Activated naive CD4-positive, alpha-beta T cell treated with anti-CD3 and anti-CD28 coated beads, Interleukin-2, amount 10 ng/mL, durations not matched to agents 7 days and 5 days (primary cell): ENCODE results near the gene CYBC1.
A peak's percentile ranks its signal among the peaks of the same experiment; 100 is the strongest.

Source experiments
- CTCF ChIA-PET: fragments of 350-600 bp; sonication (Branson Sonifier 250); formaldehyde crosslinking; loops from one replicate; lab custom pipeline; 2021; ENCODE audit warnings: antibody characterized with exemption; lab: Charles Lee
- DNase-seq: peaks from one replicate; pipeline ENCODE4 v3.0.0-alpha.2; 2020
- H3K27ac Mint-ChIP-seq: one replicate; pipeline ENCODE4 v1.8.0; 2021; ENCODE audit warnings: mild to moderate bottlenecking, moderate library complexity, mixed read lengths
- H3K27me3 Mint-ChIP-seq: one replicate; pipeline ENCODE4 v1.8.0; 2021; ENCODE audit warnings: mild to moderate bottlenecking, mixed read lengths
- H3K36me3 Mint-ChIP-seq: one replicate; pipeline ENCODE4 v1.8.0; 2021; ENCODE audit warnings: mixed read lengths
- H3K4me1 Mint-ChIP-seq: one replicate; pipeline ENCODE4 v1.8.0; 2021; ENCODE audit warnings: mixed read lengths
- H3K4me3 Mint-ChIP-seq: one replicate; pipeline ENCODE4 v1.8.0; 2021; ENCODE audit warnings: mild to moderate bottlenecking, moderate library complexity, mixed read lengths
- H3K9me3 Mint-ChIP-seq: one replicate; pipeline ENCODE4 v1.8.0; 2021; ENCODE audit warnings: mixed read lengths

Gene CYBC1

DNA sequence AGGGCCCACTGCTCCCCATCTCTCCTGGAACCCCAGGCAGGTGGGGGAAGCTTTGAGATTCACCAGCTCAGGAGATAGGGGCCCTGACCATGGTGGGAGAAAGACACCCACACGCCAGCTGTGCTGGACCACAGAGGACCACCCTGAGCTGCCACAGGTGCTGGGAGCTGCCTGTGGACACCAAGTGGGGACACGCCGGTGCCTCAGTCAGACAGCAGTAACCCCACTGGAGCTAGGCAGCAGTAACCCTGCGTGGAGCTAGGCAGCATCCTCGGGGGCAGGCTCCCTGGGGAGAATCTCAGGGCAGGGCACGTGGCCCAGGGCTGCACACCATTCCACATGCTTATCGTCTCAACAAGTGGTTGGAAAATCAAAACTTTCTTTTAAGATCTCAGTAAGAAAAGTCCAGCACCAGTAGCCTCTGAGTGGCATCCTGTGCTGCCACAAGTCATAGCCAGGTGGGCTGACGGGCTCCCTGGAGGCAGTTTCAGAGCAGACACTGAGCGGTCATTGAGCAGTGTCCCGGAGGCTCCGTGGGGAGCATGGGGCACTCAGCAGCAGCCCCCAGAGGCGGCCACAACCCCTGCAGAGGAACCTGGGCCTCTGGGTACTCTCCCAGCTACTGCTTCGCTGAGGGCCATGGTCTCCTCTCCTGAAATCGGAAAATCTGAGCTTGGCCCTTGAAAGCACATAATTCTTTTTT is 40.4 kb downstream of the CYBC1 start:
- Mint-ChIP-seq H3K9me3 (no peaks in the 10 kb centered on the region), H3K27me3 (no peaks in the 10 kb centered on the region), H3K27ac (no peak overlapping the region), H3K36me3 (peaks cover 11% of the 10 kb centered on the region), H3K4me1 (peaks cover 15% of the 10 kb centered on the region), H3K4me3 (no peak overlapping the region)
- CTCF ChIA-PET: interaction anchor here (0.9 kb wide), 1 partner anchor 10 kb away, joined by 3 read pairs; no protein-coding TSS in a partner anchor
- DNase-seq: no peak

DNA sequence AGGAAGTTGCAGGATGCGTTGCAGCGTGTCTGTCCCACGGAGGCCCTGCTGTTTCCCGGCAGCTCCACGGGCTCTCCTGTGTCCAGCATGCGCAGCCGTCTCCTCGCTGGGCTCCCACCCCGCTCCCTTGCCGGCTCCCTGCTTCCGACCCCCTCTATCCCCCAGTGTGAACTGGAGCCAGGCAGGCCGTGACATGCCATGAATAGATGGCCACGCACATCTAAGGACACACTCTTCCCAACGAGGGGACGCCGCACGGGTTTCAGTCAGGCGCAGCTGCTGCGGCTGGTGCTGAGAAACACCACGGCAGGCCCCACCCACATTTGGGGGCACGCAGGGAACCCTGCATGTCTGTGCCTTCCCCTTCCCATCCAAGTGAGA is 41.6 kb downstream of the CYBC1 start:
- CTCF ChIA-PET: no interaction called here

DNA sequence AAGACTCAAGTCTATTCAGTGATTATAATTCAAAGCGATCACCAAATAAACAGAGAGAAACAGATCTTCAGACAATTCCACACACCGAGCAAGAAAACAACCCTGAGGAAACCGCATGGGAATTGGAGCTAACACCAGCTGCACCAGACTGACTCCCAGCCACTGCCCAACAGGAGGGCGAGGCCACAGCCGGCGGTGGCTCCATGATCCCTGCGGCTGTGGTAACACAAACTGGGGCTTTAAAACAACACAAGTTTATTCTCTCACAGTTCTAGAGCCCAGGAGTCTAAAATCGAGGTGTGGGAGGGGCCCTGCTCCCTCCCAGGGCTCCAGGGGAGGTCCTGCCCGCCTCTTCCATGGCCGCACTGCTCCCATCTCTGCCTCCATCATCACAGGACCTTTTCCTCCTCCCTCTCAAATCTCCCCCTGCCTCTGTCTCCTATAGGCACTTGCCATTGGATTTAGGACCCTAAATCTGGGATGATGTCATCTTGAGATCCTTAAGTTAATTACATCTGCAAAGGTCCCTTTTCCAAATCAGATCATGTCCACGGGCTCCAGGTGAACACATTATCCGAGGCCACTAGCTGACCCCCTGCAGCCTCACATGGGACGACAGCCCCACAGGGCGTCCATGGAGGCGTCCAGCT is 42.1 kb downstream of the CYBC1 start:
- Mint-ChIP-seq H3K9me3 (no peaks in the 10 kb centered on the region), H3K27ac (no peak overlapping the region), H3K36me3 (peaks cover 11% of the 10 kb centered on the region), H3K4me1 (peaks cover 7% of the 10 kb centered on the region), H3K27me3 (no peaks in the 10 kb centered on the region), H3K4me3 (no peak overlapping the region)
- CTCF ChIA-PET: no interaction called here
- DNase-seq: no peak

More for the DNA sequence above, 41.6 kb downstream of the CYBC1 start:
- Mint-ChIP-seq H3K27me3 (no peaks in the 10 kb centered on the region), H3K27ac (no peak overlapping the region), H3K4me3 (no peak overlapping the region), H3K36me3 (peaks cover 9% of the 10 kb centered on the region), H3K9me3 (no peaks in the 10 kb centered on the region), H3K4me1 (peaks cover 7% of the 10 kb centered on the region)
- no peak for DNase-seq

DNA sequence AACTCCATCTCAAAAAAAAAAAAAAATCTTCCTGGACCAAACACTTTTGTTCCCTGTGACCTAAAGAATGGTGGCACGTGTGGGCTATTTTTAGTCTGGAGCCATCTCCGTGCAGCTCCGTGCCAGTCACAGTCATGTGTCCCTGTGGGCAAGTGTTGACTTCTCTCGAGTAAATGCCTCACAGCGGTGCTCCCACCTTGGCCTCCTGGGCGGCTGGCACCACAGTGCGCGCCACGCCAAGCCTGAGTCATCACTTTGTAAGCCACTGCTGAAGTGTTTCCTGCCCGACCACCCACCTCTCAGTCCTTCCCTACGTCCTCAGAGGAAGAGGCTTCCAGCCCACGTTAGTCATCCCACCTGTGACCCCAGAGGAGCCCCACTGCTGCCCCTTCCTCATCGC is 43.3 kb downstream of the CYBC1 start:
- CTCF ChIA-PET: no interaction called here
- no peaks in the 10 kb centered on the region for H3K27me3 Mint-ChIP-seq
- H3K4me1 Mint-ChIP-seq: peaks cover 7% of the 10 kb centered on the region
- H3K27ac Mint-ChIP-seq: no peak overlapping the region
- no peaks in the 10 kb centered on the region for H3K9me3 Mint-ChIP-seq
- H3K36me3 Mint-ChIP-seq: peaks cover 17% of the 10 kb centered on the region
- H3K4me3 Mint-ChIP-seq: no peak overlapping the region
- no peak for DNase-seq

DNA sequence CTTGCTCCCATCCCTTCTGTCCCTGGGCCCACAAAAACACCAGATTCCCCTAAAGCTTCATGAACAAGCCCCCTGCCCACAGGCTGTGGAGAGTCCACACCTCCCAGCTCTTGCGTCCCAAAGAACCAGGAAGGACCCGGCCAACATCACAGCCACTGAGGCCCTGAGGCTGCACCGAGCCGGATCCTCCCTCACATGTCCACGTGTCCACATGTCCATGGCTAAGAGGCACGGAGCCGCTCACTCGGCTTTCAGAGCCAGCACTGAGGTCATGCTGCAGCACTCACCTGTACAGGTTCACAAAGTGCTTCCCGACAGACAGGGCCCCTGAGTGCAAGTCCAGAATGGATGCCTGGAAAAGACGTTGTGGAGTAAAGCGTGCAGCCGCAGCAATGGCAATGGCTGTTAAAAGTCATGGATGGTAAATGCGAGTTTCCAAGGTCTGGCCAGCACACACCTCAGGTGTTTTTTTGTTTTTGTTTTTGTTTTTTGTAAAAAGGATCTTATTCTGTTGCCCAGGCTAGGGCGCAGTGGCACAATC is 44.4 kb downstream of the CYBC1 start:
- no peaks in the 10 kb centered on the region for H3K27me3 Mint-ChIP-seq
- DNase-seq: no peak
- H3K9me3 Mint-ChIP-seq: no peaks in the 10 kb centered on the region
- CTCF ChIA-PET: no interaction called here
- H3K27ac Mint-ChIP-seq: no peak overlapping the region
- H3K4me1 Mint-ChIP-seq: peaks cover 17% of the 10 kb centered on the region
- no peak overlapping the region for H3K4me3 Mint-ChIP-seq
- peaks cover 20% of the 10 kb centered on the region for H3K36me3 Mint-ChIP-seq

DNA sequence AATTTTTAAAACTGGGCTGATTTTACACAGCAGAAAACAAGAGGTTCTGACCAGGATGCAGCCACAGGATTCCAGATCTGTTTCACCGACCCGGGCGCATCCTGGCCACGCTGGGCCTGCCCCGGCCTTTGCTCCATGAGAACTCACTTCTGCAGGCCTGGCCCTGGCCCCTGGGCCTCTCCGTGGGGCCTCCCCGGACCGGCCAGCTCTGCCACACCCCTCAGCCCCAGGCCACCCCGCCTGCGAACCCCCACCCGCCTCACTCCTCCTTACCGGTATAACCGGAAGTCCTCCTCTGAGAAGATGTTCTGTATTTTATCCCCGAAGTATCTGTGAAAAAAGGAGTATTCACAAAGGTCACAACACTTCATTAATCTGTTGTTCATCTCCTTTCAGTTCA is 45.5 kb downstream of the CYBC1 start:
- no peak for DNase-seq
- H3K27me3 Mint-ChIP-seq: no peaks in the 10 kb centered on the region
- H3K36me3 Mint-ChIP-seq: peaks cover 23% of the 10 kb centered on the region

DNA sequence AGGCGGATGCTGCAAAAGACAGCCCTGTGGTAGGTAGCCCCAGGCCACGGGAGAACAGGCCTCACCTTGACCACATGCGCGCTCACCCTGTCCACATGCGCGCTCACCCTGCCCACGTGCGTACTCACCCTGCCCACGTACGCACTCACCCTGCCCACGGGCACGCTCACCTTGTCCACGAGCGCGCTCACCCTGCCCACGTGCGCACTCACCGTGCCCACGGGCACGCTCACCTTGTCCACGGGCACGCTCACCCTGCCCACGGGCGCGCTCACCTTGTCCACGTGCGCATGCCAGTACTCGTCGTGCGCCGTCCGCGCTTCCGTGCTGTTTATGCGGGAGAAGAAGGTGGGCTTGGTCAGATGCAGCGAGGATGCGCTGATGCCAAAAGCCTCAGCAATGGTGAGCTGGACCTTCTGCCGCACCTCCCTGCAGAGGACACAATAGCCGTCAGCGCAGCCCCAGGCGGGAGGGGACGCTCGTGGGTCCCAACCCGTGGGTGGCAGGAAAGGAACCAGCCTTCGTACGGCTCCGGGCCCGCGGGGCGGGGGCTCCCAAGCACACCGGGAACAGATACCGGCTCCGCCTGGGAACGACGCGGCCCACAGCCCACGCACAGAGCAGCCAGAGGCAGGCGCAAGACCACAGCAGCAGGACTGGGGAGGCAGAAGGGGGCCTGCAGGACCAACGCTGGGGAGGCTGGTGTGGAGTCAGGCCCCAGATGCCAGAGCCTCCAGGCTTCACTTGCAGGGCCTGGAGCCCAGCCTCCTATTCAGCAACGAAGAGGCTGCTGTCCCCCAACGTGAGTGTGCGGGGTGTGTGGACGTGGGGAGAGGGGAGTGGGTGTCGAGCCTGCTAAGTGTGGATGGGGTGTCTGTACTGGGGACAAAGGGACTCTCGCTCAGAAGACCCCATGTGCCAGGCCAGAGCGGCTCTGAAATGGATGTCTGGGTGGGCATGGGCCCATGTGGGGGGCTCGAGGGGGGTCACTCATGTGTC is 46.6 kb downstream of the CYBC1 start:
- H3K4me1 Mint-ChIP-seq: peaks cover 29% of the 10 kb centered on the region
- H3K9me3 Mint-ChIP-seq: no peaks in the 10 kb centered on the region
- CTCF ChIA-PET: no interaction called here
- no peak overlapping the region for H3K4me3 Mint-ChIP-seq
- H3K27ac Mint-ChIP-seq: peak overlapping the region; percentile 19
- DNase-seq: no peak
- peaks cover 21% of the 10 kb centered on the region for H3K36me3 Mint-ChIP-seq
- no peaks in the 10 kb centered on the region for H3K27me3 Mint-ChIP-seq

More for the DNA sequence above, 45.5 kb downstream of the CYBC1 start:
- CTCF ChIA-PET: no interaction called here
- Mint-ChIP-seq H3K4me3 (no peak overlapping the region), H3K4me1 (peaks cover 28% of the 10 kb centered on the region), H3K27ac (no peak overlapping the region), H3K9me3 (no peaks in the 10 kb centered on the region)

DNA sequence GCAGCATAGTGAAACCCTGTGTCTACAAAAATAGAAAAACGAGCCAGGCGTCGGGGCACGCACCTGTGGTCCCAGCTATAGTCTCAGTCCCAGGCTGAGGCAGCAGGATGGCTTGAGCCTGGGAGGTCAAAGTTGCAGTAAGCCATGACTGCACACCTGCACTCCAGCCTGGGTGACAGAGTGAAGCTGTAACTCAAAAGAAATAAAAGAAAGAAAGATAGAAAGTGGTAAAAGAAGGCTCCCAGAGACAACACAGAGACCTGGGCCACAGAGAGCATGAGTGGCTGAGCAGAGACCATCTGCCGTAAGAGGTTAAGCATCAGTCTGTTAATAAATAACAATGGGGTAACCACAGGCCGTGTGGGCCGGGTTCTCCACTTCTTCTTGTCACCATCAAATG is 47.7 kb downstream of the CYBC1 start:
- H3K4me3 Mint-ChIP-seq: no peak overlapping the region
- no peaks in the 10 kb centered on the region for H3K27me3 Mint-ChIP-seq
- CTCF ChIA-PET: no interaction called here
- DNase-seq: no peak
- H3K9me3 Mint-ChIP-seq: no peaks in the 10 kb centered on the region
- no peak overlapping the region for H3K27ac Mint-ChIP-seq
- peaks cover 29% of the 10 kb centered on the region for H3K4me1 Mint-ChIP-seq
- peaks cover 20% of the 10 kb centered on the region for H3K36me3 Mint-ChIP-seq

DNA sequence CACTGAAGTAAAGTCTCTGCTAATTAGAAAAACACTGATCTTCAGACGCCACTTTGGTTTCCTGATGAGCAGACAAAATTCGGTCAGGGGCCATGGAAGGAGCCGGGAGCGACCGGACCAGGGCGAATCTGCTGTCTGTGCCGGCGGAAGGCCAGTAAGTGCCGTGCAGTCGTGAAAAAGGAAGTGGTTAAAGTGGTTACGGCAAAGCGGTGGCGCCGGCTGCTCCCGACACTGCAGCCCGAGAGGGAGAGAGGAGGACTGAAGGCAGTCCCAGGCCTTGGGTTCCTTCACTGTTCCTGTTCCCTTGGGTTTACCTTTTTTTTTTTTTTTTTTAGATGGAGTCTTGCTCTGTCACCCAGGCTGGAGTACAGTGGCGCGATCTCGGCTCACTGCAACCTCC is 49.7 kb downstream of the CYBC1 start:
- Mint-ChIP-seq H3K9me3 (no peaks in the 10 kb centered on the region), H3K4me1 (peaks cover 22% of the 10 kb centered on the region), H3K4me3 (peak overlapping the region; percentile 66), H3K27me3 (no peaks in the 10 kb centered on the region), H3K36me3 (peaks cover 16% of the 10 kb centered on the region), H3K27ac (peak overlapping the region; percentile 77)
- peak; percentile 75 for DNase-seq
- CTCF ChIA-PET: interaction anchor here (1.3 kb wide), 1 partner anchor 9 kb away, joined by 3 read pairs; no protein-coding TSS in a partner anchor

DNA sequence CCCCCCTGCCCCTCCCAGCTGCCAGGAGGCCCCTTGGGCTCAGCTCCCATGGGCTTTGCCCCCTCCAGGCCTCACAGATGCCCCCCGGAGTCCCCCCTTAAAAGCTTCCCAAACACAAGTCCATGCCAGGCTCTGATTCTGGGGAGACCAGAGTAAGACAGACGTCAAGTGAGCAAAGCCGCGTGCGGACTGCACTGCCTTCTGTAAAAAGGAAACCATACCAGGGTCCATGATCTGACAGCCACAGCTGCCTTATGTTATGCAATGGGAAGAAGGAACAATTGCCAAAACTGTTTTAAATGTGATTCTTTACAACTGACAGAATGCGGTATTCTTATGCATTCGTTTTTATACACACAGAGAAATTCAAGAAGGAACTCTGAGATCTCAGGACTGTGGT is 50.3 kb downstream of the CYBC1 start:
- DNase-seq: no peak
- Mint-ChIP-seq H3K4me3 (no peak overlapping the region), H3K27me3 (no peaks in the 10 kb centered on the region), H3K36me3 (peaks cover 15% of the 10 kb centered on the region), H3K4me1 (peaks cover 22% of the 10 kb centered on the region), H3K9me3 (no peaks in the 10 kb centered on the region), H3K27ac (no peak overlapping the region)
- CTCF ChIA-PET: interaction anchor here (0.5 to 1.7 kb wide), 3 partner anchors 10 to 25 kb away, joined by 3 to 6 read pairs (median 5); no protein-coding TSS in a partner anchor

DNA sequence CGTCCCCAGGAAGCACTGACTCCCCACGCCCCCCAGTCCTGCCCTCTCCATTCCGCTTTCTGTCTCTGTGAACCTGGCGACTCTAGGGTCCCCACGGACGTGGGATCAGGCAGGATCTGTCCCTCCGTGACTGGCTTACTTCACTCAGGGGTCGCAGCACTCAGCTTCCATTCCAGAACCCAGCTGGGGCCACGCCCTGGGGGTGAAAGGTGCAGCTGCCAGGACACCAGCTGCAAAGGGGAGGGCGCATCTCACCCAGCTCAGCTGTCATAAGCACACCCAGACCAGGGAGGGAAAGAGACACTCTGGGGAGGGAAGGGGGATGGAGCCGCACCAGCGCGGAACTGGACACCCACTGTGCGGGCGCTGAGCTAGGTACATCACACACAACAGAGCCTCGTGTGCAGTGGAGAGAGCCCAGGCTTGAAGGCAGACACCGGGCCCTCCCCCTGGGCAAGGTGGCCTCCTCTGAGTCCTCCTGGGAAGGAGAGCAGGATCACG is 50.9 kb downstream of the CYBC1 start:
- no peaks in the 10 kb centered on the region for H3K27me3 Mint-ChIP-seq
- no peak overlapping the region for H3K4me3 Mint-ChIP-seq
- CTCF ChIA-PET: interaction anchor here (0.5 to 1.7 kb wide), 4 partner anchors 10 to 49 kb away, joined by 3 to 6 read pairs (median 4); no protein-coding TSS in a partner anchor
- H3K36me3 Mint-ChIP-seq: peaks cover 14% of the 10 kb centered on the region
- no peaks in the 10 kb centered on the region for H3K9me3 Mint-ChIP-seq
- no peak for DNase-seq
- H3K4me1 Mint-ChIP-seq: peaks cover 22% of the 10 kb centered on the region
- no peak overlapping the region for H3K27ac Mint-ChIP-seq

DNA sequence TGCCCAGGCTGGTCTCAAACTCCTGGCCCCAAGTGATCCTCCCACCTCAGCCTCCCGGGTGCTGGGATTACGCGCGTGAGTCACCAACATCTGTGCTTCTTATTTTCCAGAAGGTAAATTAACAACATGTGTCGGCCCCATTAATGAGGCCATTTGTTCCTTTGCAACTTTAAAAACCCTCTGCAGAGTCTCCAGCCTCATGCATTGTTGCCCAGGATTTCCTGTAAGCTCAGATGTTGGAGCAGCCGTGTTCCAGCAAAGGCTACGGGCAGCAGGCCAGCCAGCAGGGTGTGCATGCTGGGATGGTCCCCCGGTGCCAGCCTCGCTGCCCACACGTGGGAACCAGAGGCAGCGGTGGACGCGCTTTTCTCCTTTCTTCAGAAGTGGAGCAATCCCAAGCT is 51.5 kb downstream of the CYBC1 start:
- Mint-ChIP-seq H3K27ac (no peak overlapping the region), H3K36me3 (peaks cover 14% of the 10 kb centered on the region), H3K4me1 (peaks cover 22% of the 10 kb centered on the region), H3K9me3 (no peaks in the 10 kb centered on the region), H3K4me3 (no peak overlapping the region), H3K27me3 (no peaks in the 10 kb centered on the region)
- DNase-seq: no peak
- CTCF ChIA-PET: interaction anchor here (0.9 to 1.7 kb wide), 3 partner anchors 24 to 48 kb away, joined by 4 to 6 read pairs (median 4); no protein-coding TSS in a partner anchor

DNA sequence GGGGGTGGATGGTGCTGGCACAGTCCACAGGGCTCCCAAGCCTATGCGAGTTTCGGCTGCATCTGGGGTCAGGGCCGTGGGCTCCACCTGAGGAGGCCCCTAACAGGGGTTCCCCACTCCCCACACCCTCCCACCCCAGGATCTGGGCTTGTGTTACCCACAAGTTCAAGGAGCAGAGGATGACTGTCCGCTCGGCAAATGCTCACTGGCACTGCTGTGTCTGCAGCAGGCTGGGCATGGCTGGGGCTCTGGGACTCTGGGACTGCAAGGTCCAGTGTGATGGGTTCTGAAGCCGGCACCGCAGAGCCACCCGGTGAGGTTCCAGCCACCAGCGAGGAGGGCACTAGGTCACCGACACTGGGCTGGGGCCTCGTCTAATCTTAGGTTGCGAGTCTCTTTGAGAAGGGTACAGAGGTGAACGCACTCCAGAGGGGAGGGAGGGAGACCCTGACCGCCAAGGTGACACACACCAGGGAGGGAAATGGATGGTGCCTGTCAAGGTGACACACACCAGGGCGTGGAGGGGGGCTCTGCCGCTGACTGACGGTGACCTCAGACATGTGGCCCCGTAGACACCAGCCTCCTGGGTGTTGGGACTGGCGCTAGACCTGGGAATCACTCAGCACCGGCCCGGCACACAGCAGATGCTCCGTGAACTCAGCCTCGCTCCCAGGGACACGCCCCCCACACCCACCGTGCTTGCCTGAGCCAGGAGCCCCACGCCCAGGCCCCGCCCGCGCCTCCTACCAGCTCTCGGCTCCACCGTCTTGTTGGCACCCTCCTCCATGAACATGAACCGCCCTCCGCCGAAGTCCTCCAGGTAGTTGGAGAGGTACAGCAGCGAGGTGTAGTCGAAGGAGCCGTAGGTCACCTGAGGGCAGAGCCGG is 52.9 kb downstream of the CYBC1 start:
- Mint-ChIP-seq H3K9me3 (no peaks in the 10 kb centered on the region), H3K4me3 (no peak overlapping the region), H3K36me3 (peaks cover 8% of the 10 kb centered on the region), H3K27ac (no peak overlapping the region), H3K27me3 (no peaks in the 10 kb centered on the region), H3K4me1 (peaks cover 22% of the 10 kb centered on the region)
- CTCF ChIA-PET: interaction anchor here (1.5 kb wide), 1 partner anchor 25 kb away, joined by 4 read pairs; no protein-coding TSS in a partner anchor
- DNase-seq: no peak
